Skeletal muscle tissue (tissue), 4 donors: ENCODE measurements around the gene SCAF4. TPM values are rescaled to one million over a fixed set of nuclear protein-coding genes. Genes with fewer than 3 reads are reported as not detected.
"Not testable (repeated sequence)": the region's sequence is repeated elsewhere in the genome, so short reads cannot be mapped to it uniquely, and the experiment has no call there.

Experiments used
- H3K27ac ChIP-seq: one replicate; pipeline ENCODE4 v1.7.0; 2013; ENCODE audit warnings: mild to moderate bottlenecking, low read depth, low read length, inconsistent platforms
- H3K27me3 ChIP-seq, 3 donors: one replicate each; pipeline ENCODE4 v1.7.0; 2013; ENCODE audit warnings: low read length in 3 of 3; ENCODE audit not compliant: control insufficient read depth in 3 of 3, insufficient read depth in 3 of 3
- H3K36me3 ChIP-seq, 3 donors: one replicate each; pipeline ENCODE4 v1.7.0; 2013; ENCODE audit warnings: low read length in 3 of 3; ENCODE audit not compliant: control insufficient read depth in 3 of 3, insufficient read depth in 3 of 3
- H3K4me1 ChIP-seq, 3 donors: one replicate each; pipeline ENCODE4 v1.7.0; 2013; ENCODE audit warnings: low read length in 3 of 3, mild to moderate bottlenecking in 3 of 3; ENCODE audit not compliant: control insufficient read depth in 3 of 3, insufficient read depth in 3 of 3
- H3K4me3 ChIP-seq, 3 donors: one replicate each; pipeline ENCODE4 v1.7.0; 2013; ENCODE audit warnings: low read length in 3 of 3
- H3K9ac ChIP-seq, 3 donors: one replicate each; pipeline ENCODE4 v1.7.0; 2013; ENCODE audit warnings: low read length in 3 of 3, mild to moderate bottlenecking in 3 of 3, moderate library complexity in 2 of 3, low read depth in 1 of 3
- H3K9me3 ChIP-seq, 3 donors: one replicate each; pipeline ENCODE4 v1.7.0; 2013; ENCODE audit warnings: low read length in 3 of 3; ENCODE audit not compliant: control insufficient read depth in 3 of 3
- total RNA-seq: library from RNA; depleted of rRNA; stranded (reverse); fragments of >200 nt; gene quantifications from one replicate; pipeline ENCODE4 v1.2.3, GENCODE V29; 2014
- donor health status: Osteomylitis.

SCAF4 gene
- total RNA-seq, 1 donor from 2014 or later, result 8.4 TPM

GRCh38 chr21:31743712-31744111 is 11.8 kb upstream of the SCAF4 start:
- Histone ChIP-seq H3K9ac (no peak overlapping the region), H3K4me1 (no peaks in the 10 kb centered on the region), H3K9me3 (no peaks in the 10 kb centered on the region), H3K27ac (no peak overlapping the region), H3K27me3 (no peaks in the 10 kb centered on the region), H3K4me3 (no peak overlapping the region), H3K36me3 (no peaks in the 10 kb centered on the region)

GRCh38 chr21:31741116-31741515 is 9.2 kb upstream of the SCAF4 start:
- Histone ChIP-seq H3K27me3 (no peaks in the 10 kb centered on the region), H3K4me3 (no peak overlapping the region), H3K4me1 (no peaks in the 10 kb centered on the region), H3K27ac (no peak overlapping the region), H3K9ac (no peak overlapping the region), H3K36me3 (no peaks in the 10 kb centered on the region), H3K9me3 (no peaks in the 10 kb centered on the region)

- not testable (repeated sequence) for H3K9ac ChIP-seq, H3K27me3 ChIP-seq, H3K9me3 ChIP-seq, H3K4me3 ChIP-seq, H3K27ac ChIP-seq, H3K36me3 ChIP-seq
- peaks cover 5 to 11% (median 8%) of the 10 kb centered on the region in 3 donors for H3K4me1 ChIP-seq
Measured at GRCh38 chr21:31737586-31738397, 5.9 kb upstream of the SCAF4 start.

- H3K4me1 ChIP-seq, result peaks cover 12 to 21% (median 14%) of the 10 kb centered on the region in 3 donors
- no peaks in the 10 kb centered on the region for H3K9me3 ChIP-seq
- no peaks in the 10 kb centered on the region for H3K36me3 ChIP-seq
- H3K4me3 ChIP-seq, result no peak overlapping the region
- H3K27ac ChIP-seq, result no peak overlapping the region
- no peak overlapping the region for H3K9ac ChIP-seq
- no peaks in the 10 kb centered on the region for H3K27me3 ChIP-seq
Measured at GRCh38 chr21:31735511-31735992, 3.6 kb upstream of the SCAF4 start.

- Histone ChIP-seq H3K9ac (peak overlapping the region in 2 of 3 donors; percentile 69 to 86), H3K4me3 (peak overlapping the region in 1 of 3 donors; percentile 81), H3K27me3 (no peaks in the 10 kb centered on the region), H3K36me3 (no peaks in the 10 kb centered on the region), H3K27ac (no peak overlapping the region), H3K9me3 (no peaks in the 10 kb centered on the region), H3K4me1 (peaks cover 25 to 40% (median 30%) of the 10 kb centered on the region in 3 donors)
Measured at GRCh38 chr21:31733551-31734149, 1.7 kb upstream of the SCAF4 start.

- H3K4me1 ChIP-seq, result peaks cover 25 to 41% (median 32%) of the 10 kb centered on the region in 3 donors
- H3K9ac ChIP-seq, result peak overlapping the region; percentile 69 to 86 (median 85)
- H3K27ac ChIP-seq, result peak overlapping the region; percentile 57
- H3K27me3 ChIP-seq, result no peaks in the 10 kb centered on the region
- H3K36me3 ChIP-seq, result no peaks in the 10 kb centered on the region
- no peaks in the 10 kb centered on the region for H3K9me3 ChIP-seq
- peak overlapping the region; percentile 81 to 86 (median 83) for H3K4me3 ChIP-seq
Measured at GRCh38 chr21:31732597-31733550, 956 bp upstream of the SCAF4 start.

GRCh38 chr21:31731056-31731856 is 662 bp downstream of the SCAF4 start:
- H3K27me3 ChIP-seq, result no peaks in the 10 kb centered on the region
- H3K9me3 ChIP-seq, result no peaks in the 10 kb centered on the region
- peak overlapping the region; percentile 80 to 88 (median 82) for H3K4me3 ChIP-seq
- peak overlapping the region; percentile 95 for H3K27ac ChIP-seq
- H3K4me1 ChIP-seq, result peaks cover 25 to 43% (median 32%) of the 10 kb centered on the region in 3 donors
- peak overlapping the region; percentile 81 to 93 (median 90) for H3K9ac ChIP-seq
- H3K36me3 ChIP-seq, result no peaks in the 10 kb centered on the region

GRCh38 chr21:31730712-31731055 is 1.2 kb downstream of the SCAF4 start:
- H3K4me3 ChIP-seq, result peak overlapping the region; percentile 80 to 88 (median 82)
- no peaks in the 10 kb centered on the region for H3K27me3 ChIP-seq
- H3K27ac ChIP-seq, result peak overlapping the region; percentile 95
- H3K36me3 ChIP-seq, result no peaks in the 10 kb centered on the region
- H3K4me1 ChIP-seq, result peaks cover 25 to 43% (median 32%) of the 10 kb centered on the region in 3 donors
- H3K9me3 ChIP-seq, result no peaks in the 10 kb centered on the region
- peak overlapping the region; percentile 81 to 93 (median 90) for H3K9ac ChIP-seq
